Activated naive CD8-positive, alpha-beta T cell treated with anti-CD3 and anti-CD28 coated beads, Interleukin-2, amount 50 U/mL, for 16 hours (primary cell): Measurements from ENCODE around the gene CEP170B.
"Not testable (repeated sequence)": the region's sequence is repeated elsewhere in the genome, so short reads cannot be mapped to it uniquely, and the experiment has no call there.

Experiments
- DNase-seq: peaks from one replicate; pipeline ENCODE4 v3.0.0-alpha.2; 2020; ENCODE audit warnings: low read depth, low spot score

CEP170B gene

GRCh38 chr14:104931771-104932675, 67.0 kb downstream of the CEP170B start:
- no peak for DNase-seq

DNA sequence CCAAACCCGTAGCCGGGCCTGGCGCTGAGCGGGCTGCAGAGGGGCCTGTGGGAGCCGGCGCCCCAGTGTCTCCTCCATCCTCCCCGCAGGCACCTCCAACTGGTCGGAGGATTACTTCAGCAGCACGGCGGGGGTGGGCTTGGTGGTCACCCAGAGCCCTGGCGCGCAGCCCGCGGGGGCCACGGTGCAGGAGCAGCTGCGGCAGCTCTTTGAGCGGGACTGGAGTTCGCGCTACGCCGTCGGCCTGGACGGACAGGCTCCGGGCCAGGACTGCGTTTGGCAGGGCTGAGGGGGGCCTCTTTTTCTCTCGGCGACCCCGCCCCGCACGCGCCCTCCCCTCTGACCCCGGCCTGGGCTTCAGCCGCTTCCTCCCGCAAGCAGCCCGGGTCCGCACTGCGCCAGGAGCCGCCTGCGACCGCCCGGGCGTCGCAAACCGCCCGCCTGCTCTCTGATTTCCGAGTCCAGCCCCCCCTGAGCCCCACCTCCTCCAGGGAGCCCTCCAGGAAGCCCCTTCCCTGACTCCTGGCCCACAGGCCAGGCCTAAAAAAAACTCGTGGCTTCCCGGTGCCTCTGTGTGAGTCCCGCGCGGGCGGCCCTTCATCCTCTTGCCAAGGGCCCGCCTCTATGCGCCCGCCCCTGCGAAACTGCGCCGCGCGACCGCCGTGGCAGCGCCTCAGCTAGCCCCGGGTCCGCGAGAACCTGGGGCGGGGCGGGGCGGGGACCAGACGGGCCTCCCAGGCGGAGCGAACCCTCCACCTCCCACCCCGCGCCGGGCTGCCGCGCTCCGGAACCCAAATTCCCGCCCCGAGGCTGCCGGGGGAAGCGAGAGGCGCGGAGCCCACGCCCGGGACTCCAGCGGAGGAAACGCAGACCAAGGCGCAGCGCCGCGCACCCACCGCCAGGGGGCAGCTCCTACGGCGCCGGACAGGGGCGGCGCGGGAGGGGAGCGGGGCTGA, 67.9 kb downstream of the CEP170B start:
- peak; percentile 80 for DNase-seq

DNA sequence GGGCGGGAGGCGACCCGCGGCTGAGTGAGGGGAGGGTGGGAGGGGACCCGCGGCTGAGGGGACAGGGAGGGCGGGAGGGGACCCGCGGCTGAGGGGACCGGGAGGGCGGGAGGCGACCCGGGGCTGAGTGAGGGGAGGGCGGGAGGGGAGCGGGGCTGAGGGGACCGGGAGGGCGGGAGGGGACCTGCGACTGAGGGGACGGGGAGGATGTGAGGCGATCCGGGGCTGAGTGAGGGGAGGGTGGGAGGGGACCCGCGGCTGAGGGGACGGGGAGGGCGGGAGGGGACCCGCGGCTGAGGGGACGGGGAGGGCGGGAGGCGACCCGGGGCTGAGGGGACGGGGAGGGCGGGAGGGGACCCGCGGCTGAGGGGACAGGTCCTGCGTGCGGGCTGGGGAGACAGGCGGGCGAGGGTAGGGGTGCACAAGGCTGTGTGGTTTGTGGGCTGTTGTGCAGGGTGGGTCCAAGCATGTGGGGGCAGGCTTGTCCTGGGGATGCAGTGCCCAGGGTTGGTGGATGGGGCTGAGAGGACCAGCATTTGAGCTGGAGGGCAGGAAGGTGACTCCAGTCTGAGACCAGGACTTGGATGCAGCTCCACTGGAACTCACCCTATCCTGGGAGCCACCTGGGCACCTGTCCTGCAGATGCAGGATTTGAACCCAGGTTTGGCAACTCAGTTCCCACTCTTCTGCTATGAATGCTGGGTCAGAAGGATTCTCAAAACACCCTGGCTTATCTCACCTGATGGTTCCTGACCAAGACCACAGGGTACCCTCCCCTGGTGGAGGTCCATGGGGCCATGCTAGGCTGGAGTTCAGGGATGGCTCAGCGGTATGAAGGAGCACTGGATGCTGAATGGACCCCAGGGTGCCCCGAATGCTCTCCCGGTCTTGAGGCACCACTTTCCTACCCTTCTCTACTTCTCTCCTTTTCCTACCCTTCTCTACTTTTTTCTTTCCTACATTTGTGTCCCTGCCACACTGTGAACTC, 69.0 kb downstream of the CEP170B start:
- no peak for DNase-seq

- DNase-seq: no peak
These were observed 70.1 kb downstream of the CEP170B start for GRCh38 chr14:104935026-104935650.

DNA sequence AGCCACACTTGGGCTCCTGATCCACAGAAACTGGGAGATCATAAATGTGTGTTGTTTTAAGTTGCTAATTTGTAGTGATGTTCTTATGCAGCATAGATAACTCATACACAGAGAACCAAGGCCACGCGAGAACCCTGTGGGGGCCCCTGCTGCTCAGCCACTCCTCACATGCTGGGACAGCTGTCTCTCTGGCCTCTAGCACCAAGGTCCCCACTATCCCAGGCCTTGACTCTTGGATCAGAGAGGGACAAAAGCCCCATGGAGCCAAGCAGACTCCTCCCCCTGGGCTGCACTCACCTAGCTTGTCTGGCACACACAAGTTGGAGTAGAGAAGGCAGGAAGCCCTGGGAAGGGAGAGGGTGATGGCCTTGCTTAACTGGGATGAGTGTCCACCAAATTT, 70.9 kb downstream of the CEP170B start:
- DNase-seq: no peak

- no peak for DNase-seq
These were observed 71.5 kb downstream of the CEP170B start for GRCh38 chr14:104936361-104937155.

- DNase-seq: no peak
These were observed 72.1 kb downstream of the CEP170B start for GRCh38 chr14:104937161-104937560.

GRCh38 chr14:104937694-104938365, 72.8 kb downstream of the CEP170B start:
- no peak for DNase-seq

- no peak for DNase-seq
These were observed 73.4 kb downstream of the CEP170B start for GRCh38 chr14:104938436-104938835.

DNA sequence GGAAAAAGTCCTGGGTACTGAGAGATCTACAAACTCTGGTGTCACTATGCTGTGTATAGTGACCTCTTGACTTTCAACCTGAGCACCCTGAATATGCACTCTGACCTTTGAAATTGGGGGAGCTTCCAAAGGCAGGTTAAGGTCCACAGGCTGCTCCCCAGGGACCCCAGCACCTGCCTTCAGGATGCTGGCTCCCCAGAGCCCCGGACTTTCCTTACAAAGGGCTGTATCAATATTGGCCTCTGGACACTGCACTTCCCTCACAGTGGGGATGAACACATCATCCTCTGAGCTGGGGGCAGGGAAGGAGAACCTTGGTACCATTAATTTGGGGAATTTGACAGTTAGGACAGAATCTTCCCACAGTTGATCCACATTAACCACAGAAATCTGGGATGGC, 73.9 kb downstream of the CEP170B start:
- no peak for DNase-seq

- DNase-seq: no peak
These were observed 74.8 kb downstream of the CEP170B start for GRCh38 chr14:104939666-104940410.

- DNase-seq: no peak
These were observed 75.6 kb downstream of the CEP170B start for GRCh38 chr14:104940526-104941150.

GRCh38 chr14:104941508-104942365, 76.7 kb downstream of the CEP170B start:
- DNase-seq: no peak

GRCh38 chr14:104942586-104942985, 77.5 kb downstream of the CEP170B start:
- no peak for DNase-seq

GRCh38 chr14:104943216-104944015, 78.3 kb downstream of the CEP170B start:
- DNase-seq: not testable (repeated sequence)

DNA sequence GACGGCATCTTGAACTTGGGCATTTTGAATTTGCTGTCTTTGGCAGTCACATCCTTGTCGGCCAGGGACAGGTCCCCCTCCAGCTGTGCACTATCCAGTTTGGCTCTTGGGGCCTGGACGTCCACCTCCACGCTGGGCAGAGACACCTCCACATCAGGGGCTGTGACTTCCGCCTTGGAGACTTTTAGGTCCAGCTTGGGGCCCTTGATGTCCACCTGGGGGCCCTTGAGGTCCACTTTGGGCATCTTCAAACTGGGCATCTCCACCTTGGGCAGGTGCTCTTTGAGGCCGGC, 78.9 kb downstream of the CEP170B start:
- DNase-seq: not testable (repeated sequence)
